T-helper 1 cell treated with Interleukin-12 subunit alpha and Interleukin-12 subunit beta and Interleukin-4 antibody, amounts not matched to agents 30 ng/mL and 1 ng/mL, for 36 hours (primary cell): ENCODE results near the gene ZNF18. TPM values are rescaled to one million over a fixed set of nuclear protein-coding genes. Genes with fewer than 3 reads are reported as not detected.

ENCODE experiments used
- intact Hi-C: fragments of 100-400 bp; cut with micrococcal nuclease; formaldehyde crosslinking; loops from one replicate; pipeline ENCODE4 v1.15.1; 2024
- total RNA-seq: library from RNA; stranded (reverse); gene quantifications from 2 replicates; pipeline ENCODE4 v1.2.3, GENCODE V29; 2022

Gene ZNF18, protein sequence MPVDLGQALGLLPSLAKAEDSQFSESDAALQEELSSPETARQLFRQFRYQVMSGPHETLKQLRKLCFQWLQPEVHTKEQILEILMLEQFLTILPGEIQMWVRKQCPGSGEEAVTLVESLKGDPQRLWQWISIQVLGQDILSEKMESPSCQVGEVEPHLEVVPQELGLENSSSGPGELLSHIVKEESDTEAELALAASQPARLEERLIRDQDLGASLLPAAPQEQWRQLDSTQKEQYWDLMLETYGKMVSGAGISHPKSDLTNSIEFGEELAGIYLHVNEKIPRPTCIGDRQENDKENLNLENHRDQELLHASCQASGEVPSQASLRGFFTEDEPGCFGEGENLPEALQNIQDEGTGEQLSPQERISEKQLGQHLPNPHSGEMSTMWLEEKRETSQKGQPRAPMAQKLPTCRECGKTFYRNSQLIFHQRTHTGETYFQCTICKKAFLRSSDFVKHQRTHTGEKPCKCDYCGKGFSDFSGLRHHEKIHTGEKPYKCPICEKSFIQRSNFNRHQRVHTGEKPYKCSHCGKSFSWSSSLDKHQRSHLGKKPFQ
- total RNA-seq, result 9.9 and 11.8 TPM in 2 replicates

DNA sequence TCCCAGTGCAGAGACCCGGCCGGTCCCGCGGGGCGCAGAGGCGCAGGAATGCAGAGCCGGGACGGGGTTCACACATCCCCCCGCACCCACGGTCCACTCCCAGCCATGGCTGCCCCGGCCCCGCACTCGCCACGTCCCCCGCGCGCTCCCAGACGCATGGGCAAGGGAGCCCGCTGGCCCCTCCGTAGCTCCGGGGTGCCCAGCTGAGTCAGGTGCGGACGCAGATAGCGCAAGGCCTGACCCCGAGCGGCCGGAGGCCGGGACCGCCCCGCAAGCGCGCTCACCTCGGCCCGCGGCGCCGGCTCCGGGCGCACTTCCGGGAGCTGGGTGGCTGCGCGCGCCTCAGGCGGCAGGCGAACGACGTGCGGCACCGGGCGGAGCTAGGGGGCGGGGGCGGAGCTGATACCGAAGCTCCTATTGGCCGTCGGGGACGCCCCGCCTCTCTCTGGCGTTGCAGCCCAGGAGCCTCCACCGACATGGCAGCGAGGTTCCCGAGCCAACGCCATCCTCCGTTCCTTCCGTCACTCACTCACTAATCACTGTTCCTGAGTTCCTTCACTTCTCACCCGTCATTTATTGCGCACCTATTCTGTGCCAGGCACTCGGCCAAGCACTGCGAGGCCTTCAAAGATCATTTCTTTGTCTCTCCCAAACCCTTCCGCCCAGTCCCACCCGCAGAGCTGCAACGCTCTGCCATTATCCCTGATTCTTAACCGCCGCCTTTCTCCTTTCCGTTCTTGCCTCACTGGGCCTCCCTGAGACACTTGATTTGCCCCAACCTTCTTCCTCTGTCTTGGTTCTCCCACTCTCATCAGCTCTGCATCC, at the start of gene ZNF18:
TSS of gene ZNF18 (minus strand) at position 329 of the 825 bp plus-strand sequence. CDS start 4,646 bp downstream, outside the sequence.
- intact Hi-C loops, result loop anchor here (1.0 to 2.0 kb wide), 3 partner anchors 23 to 1301 kb away; partner anchors contain the start of genes ADPRM, ELAC2, MAP2K4 and SCO1

DNA sequence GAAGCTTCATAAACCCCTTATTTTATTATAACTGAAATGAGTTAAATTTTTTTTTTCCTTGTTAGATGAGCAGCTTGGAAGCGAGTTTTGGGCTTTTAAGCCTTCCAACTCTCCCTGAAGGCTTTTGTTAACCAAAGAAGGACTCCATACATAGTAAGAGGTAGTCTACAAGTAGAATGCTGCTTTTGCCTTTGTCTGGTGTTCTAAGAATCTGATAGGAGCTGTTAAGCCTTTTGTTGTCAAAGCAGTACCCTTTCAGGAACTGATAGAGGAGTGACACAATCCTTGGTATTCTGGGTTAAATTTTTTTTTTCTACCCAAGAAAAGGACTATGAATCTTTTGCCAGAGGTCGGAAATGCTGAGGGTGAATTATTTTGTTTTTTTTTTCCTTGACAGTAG, 49.5 kb upstream of the ZNF18 start:
- intact Hi-C loops, result no loop called here

DNA sequence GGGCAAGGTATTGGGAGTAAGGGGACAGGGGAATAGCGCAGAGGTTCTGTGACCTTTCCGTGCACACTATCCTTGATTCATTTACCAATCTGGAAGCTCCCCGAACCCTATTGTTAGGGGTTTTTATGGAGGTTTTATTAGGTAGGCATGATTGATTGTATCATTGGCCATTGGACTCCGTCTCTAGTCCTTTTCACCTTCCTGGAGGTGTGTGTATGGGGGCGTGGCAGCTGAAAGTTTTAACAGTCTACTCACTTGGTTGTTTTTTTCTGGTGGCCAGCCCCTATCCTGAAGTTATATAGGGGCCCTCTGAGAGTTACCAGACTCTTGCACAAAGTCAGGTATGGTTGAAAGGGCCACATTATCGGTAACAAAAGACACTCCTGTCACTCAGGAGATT, 46.4 kb upstream of the ZNF18 start:
- intact Hi-C loops, result no loop called here

DNA sequence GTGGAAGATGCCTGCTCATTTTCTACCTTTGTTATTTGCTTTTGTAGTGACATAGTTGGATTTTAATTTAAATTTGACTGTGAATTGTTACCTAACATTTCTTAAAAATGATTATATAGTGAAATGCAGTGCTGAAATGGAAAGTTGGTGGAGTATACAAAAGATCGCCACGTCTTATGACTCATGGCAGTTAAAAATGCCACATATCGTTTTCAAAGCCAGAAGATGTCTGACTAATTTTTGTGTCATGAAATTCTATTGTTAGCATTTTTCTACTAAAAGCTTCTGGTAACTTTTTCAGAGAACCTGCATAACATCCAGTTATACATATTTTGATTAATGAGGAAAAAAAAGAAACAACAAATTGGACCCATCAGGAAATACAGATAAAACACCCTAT, 44.0 kb upstream of the ZNF18 start:
- intact Hi-C loops, result no loop called here

DNA sequence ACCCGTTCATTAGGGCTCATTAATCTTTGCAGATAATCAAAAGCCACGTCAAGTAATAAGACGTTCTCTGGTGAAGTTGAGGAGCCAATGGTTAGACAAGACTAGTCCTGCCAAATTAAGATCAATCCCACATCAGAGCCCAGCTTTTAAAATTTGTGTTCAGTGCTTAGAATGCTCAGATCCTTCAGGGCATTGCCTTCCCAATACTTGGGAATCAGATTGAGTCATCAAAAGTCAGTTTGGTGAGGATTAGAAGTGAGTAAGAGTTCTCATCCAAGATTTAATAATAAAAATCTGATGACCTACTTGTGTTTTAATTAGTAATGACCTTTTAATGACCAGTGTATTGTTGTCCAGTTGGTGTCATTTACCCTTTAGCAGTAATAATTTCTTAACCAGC, 43.2 kb upstream of the ZNF18 start:
- intact Hi-C loops, result no loop called here

DNA sequence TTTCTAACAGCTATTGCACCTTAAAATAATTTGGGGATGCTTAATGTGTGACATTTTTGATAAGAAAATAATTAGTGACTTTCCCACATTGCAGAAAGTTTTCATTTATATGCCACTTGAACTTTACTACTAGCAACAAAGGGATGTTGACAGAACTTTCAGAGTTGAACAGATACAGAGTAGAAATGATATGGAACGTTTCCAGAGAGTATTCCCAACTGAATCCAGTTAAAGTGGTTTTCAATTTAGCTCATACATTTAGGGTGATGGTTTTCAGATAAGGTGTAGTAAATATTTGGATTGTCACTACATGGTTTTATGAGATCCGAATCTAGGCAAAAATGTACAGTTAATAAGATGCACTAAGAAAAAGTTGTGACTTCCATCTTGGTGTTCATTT, 40.7 kb upstream of the ZNF18 start:
- intact Hi-C loops, result no loop called here

DNA sequence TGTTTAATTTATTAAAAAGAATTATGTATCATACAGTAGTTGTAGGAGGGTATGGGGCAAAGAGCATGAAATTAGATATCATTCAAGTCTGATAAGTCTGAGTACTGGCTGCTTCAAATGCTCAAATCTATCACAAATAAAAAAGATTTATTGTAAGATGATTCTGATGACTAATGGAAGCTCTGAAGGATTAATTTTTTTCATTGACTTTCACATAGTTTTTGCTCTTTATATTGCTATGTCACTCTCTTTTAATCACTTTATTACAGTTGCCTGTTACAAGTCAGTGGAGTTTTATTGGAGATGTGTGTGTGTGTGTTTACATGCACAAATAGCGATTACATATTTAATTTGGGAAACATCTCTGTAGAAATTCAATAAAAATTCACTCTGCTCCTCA, 38.4 kb upstream of the ZNF18 start:
- intact Hi-C loops, result no loop called here

DNA sequence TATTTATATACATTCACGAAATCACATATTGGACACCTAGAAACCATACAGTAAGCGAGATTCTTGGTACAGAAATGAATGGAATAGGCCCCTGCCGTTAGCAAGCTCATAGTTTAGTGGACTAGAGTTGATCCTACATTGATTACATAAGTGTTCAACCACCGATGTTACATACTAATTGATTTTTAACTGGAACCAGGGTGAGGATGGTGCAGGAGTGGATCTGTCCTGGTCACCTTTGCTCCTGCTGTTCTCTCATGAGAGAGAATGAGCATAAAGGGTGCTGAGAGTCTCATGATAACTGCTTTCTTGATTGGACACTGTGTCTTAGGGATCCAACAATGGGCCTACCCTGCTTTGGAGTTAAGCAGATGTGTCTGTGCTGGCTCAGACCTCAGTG, 37.3 kb upstream of the ZNF18 start:
- intact Hi-C loops, result no loop called here

DNA sequence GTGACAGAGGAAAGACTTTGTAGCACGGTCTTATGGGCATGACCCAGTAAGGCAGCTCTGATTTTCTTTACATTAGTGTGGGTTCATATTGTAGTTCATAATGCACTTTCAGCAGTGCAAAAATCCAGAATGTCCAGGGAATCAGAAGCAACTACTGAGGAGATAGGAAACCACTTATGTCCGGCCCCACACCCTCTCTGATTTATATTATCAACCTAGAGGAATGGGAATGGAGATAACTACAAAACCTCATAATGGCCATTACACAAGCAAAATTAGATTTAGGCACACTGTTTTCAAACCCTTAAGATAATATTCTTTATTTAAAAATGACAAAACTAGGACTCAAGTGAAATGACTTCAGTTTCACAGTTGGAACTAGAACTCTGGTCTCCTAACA, 31.3 kb upstream of the ZNF18 start:
- intact Hi-C loops, result no loop called here

DNA sequence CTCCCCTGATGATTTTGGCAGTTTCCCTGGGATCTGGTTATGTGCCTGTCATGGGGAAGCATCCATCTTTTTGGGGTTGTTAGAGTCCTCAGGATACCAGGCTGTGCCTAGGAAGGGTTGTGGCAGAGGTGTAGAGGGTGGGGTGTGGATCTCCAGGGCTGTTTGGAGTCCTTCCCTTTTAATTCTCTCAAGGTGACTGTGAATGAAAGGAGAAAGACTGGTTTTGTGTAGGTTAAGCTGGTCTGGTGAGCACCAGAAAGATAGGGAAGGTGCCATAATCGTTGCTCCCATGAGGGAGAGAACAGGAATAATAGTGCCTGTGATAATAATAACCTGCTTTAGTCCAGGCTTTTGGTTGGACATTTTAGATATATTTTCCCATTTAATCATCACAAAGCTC, 30.4 kb upstream of the ZNF18 start:
- intact Hi-C loops, result no loop called here

DNA sequence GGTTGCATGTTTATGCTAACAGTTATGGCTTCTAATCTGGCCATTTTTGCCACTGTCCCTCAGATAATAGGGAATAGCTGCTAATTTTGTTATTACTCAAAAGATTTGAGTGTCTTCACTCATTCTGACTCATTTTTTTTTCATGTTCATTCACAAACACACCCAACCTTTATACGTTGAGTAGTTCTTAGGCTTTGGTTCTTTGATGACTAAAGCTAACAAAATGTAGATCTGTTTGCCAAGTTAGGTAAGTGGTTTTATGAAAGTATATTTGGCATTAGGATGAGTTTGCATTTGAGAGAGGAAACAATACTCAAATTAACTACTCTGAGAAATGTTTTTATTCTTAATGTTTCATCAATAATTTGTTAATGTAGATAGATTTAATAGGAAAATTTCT, 27.1 kb upstream of the ZNF18 start:
- intact Hi-C loops, result no loop called here

DNA sequence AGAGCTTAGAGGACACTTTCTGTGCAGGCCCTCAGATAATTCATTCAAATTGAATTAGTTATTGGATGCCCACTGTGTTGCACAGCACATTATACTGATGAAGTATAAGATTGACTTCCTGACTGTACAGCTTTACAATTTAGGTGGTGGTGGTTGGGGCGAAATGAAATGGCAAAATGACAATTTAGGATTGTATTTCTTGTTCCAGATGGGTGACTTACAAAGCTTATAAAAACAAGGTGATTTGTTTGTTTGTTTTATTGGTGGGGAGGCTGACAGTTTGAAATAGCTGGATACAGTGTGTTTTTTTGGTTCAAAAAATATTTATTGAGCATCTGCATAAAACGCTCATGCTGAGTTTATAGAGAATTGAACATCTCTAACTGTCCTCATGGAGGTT, 25.0 kb upstream of the ZNF18 start:
- intact Hi-C loops, result no loop called here

DNA sequence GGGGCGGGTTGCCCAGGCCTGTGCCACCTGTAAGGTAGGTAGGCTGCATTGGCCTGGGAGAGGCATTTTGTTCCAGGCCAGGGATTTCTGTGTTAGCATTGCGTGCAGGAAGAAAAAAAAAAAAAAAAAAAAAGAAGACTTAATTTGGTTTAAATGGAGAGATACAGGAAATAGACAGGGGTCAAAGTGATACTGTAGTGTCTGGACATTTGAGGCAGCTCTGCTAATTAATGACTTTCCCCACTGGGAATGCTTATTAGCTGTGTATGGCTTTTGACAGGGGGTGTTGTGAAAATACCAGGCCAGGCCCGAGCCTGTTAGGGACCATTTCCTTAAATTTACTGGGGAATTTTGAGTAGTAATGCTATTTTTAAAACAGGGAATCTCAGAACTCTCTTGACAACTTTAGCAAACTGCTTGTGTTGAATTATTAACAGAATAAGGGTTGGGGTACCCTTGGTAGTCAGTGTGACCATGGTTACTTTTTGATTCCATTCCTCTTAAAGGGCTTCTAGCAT, 24.4 kb upstream of the ZNF18 start:
- intact Hi-C loops, result no loop called here

DNA sequence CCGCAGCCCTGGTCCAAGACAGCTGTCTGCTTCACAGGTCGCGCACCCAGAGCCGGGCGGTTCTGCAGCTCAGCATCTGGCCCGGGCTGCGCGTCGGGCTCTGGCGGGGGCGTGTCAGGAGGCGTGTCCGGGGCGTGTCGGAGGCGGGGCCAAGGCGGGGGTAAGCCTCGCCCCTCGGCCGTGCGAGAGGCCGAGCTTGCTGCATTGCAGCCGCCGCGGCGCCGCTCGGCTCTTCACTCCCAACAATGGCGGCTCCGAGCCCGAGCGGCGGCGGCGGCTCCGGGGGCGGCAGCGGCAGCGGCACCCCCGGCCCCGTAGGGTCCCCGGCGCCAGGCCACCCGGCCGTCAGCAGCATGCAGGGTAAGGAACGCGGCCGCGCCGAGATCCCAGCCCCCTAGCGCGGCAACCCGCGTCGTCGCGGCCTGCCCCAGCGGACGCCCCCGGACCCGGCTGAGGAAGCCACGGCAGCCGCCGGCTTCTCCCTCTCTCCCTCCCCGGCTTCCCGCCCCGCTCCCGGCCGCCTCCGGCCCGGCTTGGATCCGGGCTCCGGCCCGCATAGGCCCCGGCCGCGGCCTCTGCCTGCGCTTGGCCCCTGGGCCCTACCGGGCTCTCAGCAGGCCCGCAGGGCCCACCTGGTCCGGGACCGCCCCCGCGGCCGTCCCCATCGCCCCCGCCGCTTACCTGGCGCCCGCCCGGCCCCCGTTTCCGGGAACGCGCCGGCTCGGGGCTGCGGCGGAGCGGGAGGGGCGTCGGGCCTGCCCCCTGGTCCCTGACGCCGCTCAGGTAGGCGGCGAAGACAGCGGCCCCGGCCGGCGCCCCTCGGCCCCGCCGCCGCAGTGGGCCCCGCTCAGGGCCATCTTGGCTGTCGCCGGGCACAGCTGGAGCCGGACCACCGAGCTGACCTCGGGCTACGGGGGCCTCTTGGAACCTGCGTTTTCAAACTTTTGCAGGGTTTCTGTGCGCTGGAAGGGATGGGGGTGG, 23.7 kb upstream of the ZNF18 start, which contains the start of gene MAP2K4:
TSS of gene MAP2K4 (plus strand) at position 236 of the 981 bp plus-strand sequence. CDS start at position 246, 10 bp downstream.
- intact Hi-C loops, result loop anchor here (1.0 kb wide), 2 partner anchors 24 to 997 kb away; partner anchors contain the start of genes ELAC2 and ZNF18

DNA sequence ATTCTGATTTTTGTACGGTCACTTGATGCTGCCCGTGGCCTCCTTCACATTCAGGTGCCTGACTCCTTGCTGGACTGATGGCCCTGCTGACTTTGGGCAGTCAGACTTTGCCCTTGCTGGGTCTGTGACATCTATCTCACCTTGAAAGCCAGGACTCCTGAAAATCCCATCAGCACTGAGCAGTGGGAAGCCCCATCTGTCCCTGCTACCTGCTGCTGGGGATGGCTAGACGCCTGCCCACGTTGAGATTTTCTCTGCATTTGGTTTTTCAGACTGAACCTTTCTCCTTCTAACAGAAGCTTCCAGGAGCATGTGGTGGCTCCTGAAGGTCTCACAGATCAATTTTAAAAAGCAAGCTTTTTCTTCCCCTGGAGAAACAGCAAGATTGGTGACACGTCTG, 10.2 kb upstream of the ZNF18 start:
- intact Hi-C loops, result no loop called here

DNA sequence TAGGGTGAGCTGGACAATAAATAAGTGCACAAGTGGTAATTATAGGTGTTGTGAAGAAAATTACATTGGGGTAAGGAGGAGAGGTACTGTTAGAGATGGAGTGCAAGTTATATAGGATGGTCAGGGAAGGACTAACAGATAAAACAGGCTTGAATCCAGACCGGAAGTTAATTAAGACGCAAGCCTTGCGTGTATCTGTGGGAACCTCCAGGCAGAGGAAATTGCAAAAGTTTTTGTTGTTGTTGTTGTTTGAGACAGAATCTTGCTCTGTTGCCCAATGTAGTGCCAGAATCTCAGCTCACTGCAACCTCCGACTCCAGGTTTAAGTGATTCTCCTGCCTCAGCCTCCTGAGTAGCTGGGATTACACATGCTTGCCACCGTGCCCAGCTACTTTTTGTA, 2.4 kb upstream of the ZNF18 start:
- intact Hi-C loops, result no loop called here

DNA sequence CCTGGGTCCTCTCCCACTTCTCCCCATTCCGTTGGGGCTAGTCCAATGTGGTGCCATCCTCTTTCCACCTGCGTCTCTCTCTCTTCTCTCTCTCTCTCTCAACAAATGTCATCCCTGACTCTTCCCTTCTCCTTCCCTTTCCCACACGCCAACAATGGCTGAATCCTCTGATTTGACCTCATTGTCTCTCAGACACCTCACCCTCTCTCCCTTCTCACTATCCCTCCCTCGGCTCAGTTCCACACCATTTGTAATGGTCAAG, 628 bp upstream of the ZNF18 start:
- intact Hi-C loops, result loop anchor here (1.0 to 2.0 kb wide), 3 partner anchors 22 to 1301 kb away; partner anchors contain the start of genes ADPRM, ELAC2, MAP2K4 and SCO1

DNA sequence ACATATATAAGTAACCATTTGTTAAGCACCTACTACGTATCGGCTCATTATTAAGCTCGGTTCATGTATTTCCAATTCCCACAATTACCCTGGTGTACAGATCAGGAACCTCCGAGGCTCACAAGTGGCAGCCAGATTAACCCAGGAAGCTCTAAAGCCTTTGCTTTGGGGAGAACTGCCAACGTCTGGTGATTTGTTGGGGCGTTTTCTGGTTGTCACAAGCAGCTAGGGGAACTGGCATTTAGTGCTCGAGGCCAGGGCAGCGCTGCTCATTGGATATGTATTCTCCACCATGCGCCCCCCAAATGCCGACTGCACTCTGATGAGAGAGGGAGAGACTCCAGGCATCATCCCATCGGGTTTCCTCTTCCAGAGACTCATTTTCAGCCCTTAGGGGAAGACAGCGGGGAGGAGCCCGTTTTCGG, 541 bp downstream of the ZNF18 start:
- intact Hi-C loops, result loop anchor here (1.0 to 2.0 kb wide), 3 partner anchors 24 to 1300 kb away; partner anchors contain the start of genes ADPRM, ELAC2, MAP2K4 and SCO1

DNA sequence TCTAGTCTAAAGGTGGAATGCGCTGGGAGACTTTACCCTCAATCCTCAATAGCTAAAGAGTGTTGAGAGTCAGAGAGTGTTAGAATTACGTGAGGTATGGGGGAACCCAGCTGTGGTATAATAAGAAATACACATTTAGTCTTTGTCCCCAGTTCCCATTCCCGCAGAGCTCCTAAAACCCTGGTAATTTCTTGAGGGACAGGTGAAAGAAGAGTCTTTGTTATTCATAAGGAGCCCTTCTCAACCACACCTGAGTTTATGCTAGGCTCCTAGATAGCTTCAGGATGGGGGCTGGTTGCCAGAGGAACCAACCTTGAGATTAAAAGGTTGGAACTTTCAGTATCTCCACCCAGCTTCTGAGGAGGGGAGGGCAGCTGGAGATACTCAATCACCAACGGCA, 5.8 kb downstream of the ZNF18 start:
- intact Hi-C loops, result no loop called here

DNA sequence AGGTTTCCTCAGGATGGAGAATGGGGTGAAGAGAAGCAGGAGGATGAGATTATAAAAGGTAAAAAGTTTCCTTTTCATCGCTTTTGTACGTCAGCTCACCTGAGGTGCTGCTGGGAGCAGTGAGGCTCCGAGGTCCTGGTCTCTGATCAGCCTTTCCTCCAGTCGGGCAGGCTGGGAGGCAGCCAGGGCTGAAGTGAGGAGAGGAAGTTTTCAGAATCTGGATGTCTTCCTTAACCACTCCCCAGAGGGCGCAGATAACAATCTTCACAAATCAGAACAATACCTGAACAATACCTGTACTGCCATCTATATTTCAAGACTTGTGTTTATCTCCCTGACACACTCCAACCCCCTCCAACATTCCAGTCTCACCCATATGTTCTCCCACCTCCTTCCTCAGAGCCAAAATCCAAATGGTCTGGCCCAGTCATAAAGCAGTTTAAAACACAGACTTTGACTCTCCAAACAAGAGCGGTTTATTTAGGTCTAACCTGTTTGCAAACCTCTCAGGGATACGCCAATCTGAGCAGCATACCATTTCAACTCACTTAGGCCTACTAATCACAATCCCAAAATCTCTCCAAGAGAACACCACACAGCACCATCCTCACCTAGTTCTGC, 6.8 kb downstream of the ZNF18 start:
- intact Hi-C loops, result no loop called here
